Suppressor macrophage (primary cell): Measurements from ENCODE around the gene ANGEL2.
"Not testable (repeated sequence)": the region's sequence is repeated elsewhere in the genome, so short reads cannot be mapped to it uniquely, and the experiment has no call there.

Experiments
- DNase-seq, 4 experiments: peaks; one replicate each; pipeline ENCODE4 v3.0.0-alpha.2; 2020 to 2022

ANGEL2 gene

DNA sequence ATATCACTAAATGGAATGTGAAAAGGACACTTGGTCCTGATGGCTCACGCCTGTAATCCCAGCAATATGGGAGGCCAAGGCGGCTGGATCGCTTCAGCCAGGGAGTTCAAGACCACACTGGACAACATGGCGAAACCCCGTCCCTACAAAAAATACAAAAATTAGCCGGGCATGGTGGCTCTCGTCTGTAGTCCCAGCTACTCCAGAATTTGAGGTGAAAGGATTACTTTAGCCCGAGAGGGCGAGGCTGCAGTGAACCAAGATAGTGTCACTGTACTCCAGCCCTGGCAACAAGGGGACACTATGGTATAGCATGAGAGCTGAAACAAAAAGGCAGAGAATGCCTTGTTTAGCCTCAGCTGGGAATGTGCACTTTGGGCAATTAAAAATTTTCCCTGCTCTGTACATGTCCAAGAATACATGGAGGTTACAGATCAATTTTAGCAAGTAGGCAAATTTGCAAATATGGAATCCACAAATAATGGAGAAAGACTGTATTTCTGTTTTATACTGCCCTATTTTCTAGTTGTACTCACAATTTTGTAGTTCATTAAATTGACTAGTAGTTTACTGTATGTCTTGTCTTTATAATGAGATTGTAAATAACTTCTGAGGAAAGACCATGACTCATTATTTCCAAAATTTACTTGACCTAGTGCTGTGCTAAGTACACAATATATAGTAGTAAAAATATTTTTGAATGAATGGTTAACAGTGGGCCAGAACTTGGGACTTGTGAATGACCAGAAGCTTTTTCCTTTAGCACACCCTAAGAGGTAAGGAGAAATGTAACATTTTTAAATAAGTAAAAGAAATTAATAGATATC is 2.0 kb upstream of the ANGEL2 start:
- DNase-seq: no peak

DNA sequence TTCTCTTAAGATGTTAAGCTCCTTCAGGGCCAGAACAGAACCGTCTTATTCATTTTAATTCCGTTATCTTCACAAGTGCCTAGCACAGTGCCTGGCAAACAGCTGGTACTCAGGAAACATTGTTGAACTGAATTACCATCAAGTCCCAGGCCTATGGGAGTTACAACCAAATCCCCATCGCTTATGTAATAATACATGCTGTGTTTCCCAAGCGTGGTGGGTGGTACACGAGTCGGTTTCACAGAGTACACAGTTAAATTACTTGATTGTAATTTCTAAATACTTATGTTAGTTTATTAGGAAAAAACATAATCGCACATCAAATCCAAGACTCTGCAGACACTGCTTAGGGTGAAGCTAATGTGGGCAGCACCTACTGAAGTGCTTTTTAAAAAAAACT is 1.0 kb downstream of the ANGEL2 start:
- DNase-seq: peak; percentile 18 to 63 (median 56)

DNA sequence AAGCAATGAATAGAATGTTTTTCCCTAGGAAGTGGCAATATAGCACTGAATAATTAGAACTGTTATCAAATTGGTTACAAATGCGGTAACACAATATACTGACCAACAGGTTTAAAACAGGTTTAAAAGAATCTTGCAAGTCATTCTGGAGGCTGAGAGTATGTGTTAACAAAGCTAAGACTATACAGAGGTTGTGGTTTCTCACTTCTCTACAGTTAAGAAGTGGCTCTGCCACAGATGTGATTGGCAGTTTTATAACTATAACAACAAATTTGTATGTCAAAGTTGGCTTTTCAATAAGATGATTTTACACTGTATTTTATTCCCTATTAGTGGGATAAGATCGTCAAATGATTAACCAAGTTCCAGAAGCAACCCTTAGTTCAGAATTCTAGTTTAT is 7.1 kb downstream of the ANGEL2 start:
- no peak for DNase-seq

DNA sequence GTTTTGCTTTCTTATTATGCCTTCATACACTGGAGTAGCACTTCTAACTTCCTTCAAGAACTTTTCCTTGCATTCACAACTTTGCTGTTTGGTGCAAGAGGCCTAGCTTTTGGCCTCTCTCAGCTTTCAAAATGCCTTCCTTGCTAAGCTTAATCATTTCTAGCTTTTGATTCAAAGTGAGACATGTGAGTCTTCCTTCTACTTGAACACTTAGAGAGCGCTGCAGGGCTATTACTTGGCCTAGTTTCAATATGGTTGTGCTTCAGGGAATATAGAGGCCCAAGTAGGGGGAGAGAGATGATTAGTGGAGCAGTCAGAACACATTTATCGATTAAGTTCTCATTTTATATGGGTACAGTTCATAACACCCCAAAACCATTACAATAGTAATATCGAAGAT is 12.4 kb downstream of the ANGEL2 start:
- DNase-seq: no peak

DNA sequence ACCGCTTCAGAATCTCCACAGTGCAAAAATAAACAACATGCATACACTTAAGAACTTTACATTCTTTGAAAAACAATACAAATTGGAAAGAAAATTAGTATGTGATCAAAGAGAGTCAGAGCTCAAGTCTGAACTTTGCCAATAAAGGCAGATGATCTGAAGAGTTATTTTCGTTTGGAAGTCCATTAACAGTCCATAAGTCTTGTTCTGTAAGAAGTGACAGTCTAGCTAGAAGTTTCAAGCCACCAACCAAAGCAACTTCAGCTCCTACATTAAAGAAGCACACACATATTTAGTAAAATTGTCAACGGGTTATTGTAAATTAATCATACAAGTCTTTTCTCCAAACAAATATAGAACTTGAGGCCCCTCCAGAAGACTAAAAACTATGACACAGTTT is 20.7 kb downstream of the ANGEL2 start:
- no peak for DNase-seq

DNA sequence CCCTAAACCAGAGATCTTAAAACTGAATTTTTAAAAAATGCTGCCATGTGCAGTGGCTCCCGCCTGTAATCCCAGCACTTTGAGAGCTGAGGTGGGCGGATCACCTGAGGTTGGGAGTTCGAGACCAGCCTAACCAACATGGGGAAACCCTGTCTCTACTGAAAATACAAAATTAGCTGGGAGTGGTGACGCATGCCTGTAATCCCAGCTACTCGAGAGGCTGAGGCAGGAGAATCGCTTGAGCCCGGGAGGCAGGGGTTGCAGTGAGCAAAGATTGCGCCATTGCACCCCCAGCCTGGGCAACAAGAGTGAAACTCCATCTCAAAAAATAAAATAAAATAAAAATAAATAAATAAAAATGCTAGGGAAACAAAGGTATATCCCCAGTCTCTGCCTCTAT is 21.7 kb downstream of the ANGEL2 start:
- not testable (repeated sequence) for DNase-seq

DNA sequence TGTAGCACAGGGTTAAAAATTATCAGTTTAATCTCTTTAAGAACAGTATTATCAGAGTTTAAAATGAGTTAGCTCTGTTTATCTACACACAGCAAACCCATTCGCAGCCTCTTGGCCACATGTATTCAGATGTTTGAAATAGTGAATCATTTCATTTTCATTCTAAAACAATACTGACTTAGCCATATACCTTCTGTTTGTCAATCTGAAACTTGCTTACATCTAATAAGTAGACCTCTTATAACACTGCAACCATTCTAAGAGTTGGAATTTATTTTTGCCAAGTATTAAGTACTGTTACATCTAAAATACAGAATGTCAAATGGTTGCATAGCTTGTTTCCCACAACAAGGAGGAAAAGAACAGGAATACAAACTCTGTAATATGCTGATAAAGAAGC is 25.4 kb downstream of the ANGEL2 start:
- DNase-seq: no peak

DNA sequence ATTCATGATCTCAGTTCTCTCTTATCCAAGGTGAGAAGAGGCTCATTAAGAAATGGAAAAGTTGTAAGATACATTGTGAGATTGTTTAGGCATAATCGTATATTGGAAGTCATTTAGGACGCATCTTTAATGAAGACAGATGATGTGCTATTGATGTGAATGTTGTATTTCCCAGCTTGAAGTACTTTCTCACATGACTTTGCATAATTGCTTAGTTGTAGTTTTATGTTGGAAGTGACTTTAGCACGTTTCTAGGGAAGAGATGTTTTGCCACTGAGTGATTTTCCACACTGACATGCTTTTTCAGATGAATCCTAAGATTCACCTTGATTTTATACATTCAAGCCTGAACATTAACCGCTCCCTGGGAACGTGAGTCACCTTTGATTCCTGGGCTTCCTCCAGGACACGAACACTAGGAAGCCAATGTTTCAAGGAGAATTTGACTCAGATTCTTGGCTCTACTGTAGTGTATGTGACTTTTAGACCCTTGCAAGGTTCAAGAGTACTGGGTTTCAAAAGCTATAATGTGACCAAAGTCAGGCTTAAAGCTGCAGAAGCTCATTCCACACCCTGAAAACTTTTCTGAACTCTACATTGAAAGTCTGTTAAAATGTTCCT is 27.9 kb downstream of the ANGEL2 start:
- DNase-seq: no peak

DNA sequence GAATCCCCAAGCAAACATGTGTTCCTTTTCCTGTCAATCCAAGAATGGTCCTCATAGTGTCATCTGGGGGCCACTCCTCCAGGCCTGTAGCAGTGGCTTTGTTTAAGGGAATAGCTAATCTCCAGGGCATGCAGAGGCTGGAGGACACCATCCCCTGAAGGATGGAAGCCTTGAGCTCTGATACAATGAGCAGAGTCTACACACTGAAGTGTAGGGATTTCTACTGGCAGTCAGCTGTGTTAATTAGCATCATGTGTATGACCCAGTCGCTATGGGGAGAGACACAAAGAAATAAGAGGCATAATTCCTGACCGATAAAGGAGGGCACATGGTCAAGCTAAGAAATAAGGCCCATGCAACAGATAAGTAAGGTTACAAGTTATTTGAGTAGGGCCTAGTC is 29.1 kb downstream of the ANGEL2 start:
- DNase-seq: no peak

DNA sequence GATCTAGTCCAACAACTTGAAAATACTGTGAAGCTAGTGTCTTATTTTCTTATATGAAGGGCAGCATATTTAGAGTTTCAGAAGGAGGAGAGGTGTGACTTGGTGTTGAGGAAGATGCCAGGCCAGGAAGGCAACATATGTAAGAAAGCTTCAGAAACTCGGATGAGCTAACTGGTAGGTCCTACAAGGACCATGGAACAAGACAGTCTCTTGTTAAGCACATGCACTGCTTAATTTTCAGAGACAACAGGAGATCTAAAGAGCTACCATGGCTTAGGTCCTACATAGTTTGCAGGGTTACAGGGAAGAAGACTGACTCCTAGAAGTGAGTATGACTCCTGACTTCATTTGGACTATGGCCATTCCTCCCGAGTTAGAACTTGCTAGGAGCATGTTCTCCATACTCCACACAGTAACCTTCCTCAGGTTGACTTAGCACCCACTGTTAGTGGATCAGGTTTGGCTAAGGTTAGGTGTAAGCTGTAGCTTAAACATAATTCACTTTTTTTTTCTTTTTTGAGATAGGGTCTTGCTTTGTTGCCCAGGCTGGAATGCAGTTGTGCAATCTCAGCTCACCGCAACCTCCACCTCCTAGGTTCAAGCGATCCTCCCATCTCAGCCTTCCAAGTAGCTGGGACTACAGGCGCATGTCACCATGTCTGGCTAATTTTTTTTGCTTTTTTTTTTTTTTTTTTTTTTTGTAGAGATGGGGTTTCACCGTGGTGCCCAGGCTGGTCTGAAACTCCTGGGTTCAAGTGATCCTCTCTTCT is 31.0 kb downstream of the ANGEL2 start:
- DNase-seq: no peak

DNA sequence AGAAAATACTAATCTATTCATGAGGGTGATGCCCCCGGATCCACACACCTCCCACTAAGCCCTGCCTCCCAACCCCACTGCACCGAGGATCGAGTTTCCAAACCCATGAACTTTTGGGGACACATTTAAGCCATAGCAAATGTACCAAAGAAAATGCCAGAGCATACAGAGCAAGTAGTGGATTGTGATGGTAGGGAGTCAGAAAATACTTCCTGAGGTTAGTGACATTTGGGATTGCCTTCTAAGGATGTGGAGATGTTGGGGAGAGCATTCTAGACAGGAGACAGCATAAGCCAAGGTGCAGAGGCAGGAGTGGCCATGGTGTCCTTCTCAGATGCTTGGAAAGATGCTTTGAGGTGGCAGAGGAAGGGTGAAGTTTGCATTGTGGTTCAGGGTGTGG is 32.2 kb downstream of the ANGEL2 start:
- no peak for DNase-seq

DNA sequence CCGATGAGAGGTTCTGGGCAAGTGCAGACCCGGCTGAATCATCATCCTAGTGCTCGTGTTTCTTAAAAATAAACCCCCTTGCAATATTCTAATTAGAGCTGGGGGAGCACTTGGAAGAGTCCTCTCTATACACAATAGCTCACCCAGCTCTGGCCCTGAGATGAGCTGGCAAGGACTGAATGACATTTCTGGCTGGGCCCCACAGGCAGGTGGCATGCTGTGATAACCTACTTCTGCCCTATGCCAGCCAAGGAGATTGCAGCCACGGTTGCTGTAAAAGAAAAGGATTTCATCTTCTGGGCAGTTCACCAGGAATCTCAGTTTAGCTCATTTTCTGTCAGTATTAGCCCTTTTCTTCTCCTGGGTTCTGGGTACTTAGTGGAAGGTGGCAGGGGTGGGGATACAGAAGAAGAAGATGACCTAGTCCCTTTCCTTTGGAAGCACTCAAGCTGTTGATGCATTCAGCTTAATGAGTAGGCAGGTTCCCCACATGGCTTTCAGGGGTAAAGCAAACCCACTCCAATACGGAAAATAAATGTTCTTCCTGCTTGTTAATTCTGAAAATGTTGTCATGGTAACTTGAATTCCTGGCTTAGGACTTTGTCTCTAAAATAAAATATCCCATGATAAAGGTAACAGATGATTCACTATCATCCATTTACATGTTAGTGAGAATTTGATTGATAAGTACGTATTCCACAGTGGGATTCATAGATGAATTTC is 33.1 kb downstream of the ANGEL2 start:
- no peak for DNase-seq

DNA sequence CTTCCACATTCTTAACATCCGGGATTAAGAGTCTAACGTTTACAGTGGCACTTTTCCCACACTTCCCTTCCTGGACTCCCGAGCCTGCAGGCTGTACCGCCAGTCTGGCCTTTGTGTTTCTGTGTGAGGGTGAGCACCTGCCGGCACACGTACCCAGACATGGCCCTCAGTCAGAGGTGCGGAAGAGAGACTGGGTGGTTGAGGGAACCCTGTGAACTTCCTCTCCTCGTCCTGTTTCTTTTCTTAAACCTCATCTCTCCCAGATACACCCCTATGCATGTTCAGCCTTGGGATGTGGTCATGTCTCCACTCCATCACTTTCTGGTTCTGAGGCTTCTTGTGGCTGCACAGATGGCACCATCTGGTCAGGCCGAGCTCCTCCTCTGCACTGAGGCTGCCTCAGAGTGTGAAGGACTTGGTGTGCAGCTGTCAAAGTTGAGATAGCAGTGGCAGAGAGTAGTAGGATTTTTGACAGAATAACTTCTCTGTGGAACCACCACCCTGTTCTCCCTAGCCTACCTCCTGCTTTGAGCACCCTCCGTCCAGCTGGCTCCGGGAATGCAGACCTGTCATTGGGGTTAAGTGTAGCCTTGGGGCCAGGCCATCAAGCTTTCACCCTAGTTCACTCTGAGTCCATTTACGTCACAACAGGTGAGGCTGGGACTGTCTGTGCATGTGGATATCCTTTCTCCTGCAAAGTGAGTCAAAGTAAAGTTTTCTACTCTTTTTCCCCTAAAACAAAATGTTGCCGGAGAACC is 33.9 kb downstream of the ANGEL2 start:
- DNase-seq: no peak

DNA sequence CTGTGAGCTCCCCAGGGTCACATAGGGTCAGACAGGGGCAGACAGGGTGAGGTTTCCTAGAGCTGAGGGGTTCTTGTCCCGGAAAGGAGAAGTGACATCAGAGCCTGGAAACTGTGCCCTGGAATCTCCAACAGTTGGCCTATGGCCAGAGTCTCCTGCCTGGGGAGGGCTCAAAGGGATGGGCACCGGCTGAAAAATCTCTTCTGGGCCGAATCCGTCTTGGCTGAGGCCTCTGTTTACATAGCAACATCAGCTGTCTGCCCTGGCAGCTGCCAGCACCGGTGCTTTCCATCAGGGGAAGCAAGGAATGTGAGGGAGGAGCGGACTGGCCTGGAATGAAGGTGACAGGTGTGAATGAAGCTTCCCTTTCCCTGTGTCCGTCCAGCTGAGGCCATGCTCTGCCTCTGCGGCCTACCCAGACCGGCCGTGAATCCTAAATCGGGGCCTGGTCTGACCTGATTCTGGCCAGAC is 34.6 kb downstream of the ANGEL2 start:
- DNase-seq: peak in 1 of 4 experiments; percentile 14

DNA sequence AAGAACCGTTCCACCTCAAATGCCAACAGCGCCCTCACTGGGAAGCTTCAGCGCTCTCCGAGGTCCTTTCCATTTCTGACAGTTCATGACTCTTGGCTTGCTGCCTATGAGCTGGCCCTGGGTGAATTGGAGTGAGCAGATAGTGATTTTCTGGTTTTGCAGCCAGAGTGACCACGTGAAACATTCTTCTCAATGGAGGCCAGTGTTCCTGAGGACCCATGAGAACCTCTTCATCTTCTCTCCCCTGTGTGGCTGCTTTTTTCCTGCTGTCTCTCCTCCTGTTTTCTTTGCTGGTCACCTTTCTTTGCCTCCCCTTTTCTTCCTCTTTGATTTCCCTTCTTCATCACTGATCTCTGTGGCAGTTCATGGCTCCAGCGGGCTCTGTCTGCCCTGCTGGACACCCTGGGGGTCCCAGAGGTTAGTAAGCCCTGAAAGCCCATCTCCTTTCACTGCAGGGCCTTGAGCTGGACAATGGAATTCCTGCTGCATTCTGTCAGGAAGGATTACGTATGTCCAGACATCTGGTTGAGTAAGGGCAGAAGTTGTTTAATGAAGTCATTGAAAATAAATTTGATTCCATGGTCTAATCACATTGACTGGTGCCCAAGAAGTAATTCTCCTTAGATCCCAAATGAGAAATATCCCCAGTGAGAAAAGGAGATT is 35.4 kb downstream of the ANGEL2 start:
- DNase-seq: no peak

DNA sequence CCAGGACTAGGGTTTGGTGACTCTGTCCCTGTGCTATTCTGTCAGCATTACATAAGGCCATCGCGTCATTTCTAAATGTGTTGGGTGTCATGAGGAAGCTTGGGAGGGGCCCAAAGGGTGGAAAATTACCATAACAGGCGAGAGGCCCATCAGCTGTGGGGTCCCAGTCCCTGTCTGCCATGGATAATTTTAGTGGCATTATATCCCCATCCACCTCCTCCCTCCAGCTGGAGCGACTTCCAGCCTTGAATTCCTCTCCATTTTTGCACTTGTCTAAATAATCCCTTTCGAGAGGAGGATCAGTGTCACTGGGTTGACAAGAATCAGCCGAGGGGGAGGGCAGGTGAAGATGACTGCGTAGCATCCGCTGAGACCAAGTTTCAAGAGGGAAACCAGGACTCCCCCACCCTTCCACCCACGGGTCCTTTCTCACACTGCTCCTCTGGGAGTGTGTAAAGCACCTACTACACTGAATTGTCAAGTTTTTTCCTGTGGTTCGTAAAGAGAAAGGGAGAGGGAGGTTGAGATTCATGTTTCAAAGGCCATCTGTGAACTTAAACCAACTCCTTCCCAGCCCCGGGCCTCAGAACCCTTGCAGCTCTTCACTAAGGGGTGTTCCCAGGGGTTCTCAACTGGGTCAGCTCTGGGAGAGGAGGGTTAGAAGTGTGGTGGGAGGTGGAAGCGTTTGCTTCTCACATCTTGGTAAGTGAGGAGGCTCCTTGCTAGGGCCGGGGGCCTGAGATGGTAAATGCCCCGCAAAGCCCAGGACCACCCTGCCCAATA is 36.1 kb downstream of the ANGEL2 start:
- DNase-seq: no peak

DNA sequence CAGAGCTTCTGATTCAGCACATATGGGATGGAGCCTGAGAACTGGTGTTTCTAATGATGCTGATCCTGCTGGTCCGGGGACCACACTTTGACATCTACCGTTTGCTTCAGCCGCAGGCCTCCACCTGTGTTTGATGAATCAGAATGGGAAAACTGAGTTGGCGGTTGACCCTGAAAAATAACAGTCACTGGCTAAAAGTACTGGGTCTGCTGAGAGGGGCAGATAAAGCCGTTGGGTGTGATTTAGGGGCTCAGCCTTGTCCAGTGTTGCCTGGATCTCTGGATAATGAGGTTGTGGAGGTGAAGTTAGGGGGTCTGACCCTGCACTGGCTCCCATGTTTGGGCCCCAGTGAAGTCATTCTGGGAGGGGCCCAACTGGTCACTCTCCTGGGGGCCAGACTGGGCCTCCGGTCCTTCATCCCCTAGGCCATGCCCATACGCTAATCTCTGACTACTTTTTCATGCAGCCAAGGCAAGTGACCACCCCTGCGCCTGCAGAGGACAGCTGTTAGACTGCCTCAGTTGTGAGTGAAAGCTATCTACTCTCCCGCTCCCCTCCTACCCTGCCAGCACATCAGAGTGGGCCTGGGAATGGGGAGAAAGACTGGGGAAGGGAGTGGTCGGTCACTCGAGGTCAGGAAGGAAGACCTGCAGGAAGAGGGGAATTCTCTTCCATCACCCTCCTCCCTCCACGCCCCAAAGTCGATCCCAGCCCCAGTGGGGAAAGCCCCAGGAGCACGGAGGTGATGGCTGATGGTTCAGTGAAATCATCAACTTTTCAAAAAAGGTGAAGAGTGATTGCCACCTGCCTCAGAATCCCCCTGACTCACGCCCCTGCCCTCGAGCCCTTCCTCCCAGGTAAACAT is 37.7 kb downstream of the ANGEL2 start:
- no peak for DNase-seq

DNA sequence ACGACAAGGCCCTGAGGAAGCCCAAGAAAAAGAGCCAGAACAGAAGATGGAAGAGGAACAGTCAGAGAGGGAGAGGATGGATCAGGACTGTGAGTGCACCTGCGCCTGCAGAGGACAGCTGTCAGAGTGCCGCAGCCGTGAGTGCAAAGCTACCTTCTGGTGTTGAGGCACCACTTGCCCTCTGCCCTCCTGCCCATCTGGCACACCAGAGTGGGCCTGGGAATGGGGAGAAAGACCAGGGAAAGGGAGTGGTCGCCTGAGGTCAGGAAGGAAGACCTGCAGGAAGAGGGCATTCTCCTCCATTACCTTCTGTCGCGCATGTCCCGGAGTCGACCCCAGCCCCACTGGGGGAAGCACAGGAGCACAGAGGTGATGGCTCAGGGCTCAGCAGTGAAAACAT is 39.1 kb downstream of the ANGEL2 start:
- no peak for DNase-seq

DNA sequence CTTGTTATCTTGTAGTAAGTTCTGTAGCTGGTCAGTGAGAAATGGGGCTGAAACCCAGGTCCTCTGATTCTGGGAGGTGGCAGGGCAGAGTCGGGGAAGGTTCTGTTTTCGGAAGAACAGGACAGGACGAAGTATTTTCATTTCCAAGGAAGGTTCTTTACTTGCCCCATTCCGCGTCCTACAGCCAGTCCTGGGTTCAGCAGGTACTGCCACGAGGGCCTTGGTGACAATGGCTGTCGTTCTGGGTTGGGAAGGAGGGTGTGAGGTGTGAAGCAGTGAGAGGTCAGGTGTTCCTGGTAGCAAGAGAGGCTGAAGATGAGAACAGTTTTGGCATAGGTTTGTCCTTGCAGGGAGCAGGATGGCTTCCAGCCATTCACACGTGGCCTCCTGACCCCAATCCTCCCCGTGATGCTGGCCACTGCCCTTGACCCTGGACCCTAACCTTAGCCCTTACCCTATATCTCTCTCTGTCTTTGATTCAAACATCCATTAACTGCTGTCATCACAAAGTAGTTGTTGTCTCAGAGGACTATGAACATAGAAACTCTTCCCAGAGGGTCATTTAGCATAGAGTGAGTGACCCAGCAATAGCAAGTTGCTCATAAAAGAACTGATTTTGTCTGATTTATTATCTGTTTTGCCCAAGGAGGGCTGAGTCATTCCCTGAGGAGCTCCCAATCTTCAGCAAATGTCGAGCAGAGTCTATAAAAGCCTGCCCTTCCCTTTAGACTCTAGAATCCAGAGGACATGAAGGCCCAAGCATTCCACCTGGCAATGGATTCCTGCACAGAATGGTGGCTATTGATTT is 40.4 kb downstream of the ANGEL2 start:
- DNase-seq: no peak
